NCI-H187 treated with DMSO at 0.1 percent for 48 hours (cell line): ENCODE measurements around the gene GRM4.
A peak's percentile ranks its signal among the peaks of the same experiment; 100 is the strongest.

Experiments
- DNase-seq: peaks from one replicate; lab custom pipeline; 2025; lab: John Stamatoyannopoulos, UW

Gene GRM4

DNA sequence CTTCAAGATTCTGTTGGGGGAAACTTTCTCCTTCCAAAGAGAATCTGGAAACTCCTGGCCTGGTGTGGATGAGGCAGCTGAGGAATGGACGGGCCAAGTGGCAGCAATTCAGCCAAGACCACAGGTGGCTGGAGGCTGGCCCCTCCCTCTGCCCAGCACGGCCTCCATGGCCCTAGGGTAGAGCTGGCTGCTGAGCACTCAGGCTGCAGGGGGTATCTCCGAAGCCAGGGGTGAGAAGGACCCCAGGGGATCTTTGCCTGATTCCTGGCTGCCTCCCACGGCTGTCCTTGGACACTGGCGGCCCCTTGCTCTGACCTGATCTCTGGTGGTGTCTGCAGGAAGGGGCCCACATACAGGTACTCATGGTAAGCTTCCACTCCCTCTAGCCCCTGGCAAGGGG is 39.0 kb downstream of the GRM4 start:
- DNase-seq = no peak

DNA sequence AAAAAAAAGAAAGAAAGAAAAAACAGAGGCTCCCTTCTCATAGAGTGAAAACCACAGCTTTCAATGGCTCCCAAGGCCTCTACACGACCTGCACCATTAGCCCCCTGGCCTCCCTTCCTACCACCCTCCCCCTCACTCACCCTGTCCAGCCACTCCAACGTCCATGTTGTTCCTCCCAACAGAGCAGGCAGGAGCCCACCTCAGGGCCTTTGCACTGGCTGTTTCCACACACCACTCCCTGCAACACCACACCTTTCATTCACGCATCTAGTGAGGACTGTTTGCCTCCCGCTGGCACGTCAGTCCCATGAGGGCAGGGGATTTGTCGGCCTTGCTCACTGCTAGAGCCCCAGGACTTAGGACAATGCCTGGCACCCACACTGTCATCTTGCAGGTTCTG is 39.5 kb downstream of the GRM4 start:
- DNase-seq = no peak

DNA sequence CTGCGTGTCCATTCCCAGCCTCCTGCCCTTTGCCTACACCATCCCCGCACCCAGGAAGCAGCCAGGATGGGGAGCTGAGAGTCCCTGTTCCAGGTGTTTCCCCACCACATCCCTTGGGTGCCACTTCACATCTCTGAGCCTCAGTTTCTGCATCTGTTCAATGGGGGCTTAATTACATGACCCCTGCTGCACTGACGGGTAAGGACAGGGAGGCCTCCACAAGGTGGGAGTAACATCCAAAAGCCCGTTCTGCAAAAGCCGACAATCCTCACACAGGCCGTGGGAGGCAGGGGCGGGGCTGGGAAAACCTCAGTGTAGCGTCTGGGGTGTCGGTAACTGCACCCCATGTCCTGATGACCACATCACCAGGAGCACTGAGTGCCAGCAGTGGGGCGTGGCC is 41.3 kb downstream of the GRM4 start:
- no peak for DNase-seq

DNA sequence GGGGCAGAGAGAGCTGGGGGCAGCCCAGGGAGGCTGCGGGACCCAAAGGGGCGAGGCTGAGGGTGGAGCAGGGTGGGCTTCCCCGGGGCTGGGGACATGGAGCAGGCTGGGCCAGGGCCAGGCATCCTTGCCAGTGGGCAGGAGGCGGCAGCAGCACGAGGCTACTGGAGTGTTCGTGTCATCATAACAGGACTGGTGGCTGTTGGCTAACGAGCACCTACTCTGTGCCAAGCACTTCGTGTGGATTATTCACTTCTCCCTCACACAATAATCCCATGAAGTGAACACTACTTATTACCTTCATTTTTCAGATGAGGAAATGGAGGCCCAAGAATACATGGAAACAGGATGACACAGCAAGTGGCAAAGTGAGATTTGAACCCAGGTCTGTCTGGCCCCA is 41.7 kb downstream of the GRM4 start:
- DNase-seq = no peak

DNA sequence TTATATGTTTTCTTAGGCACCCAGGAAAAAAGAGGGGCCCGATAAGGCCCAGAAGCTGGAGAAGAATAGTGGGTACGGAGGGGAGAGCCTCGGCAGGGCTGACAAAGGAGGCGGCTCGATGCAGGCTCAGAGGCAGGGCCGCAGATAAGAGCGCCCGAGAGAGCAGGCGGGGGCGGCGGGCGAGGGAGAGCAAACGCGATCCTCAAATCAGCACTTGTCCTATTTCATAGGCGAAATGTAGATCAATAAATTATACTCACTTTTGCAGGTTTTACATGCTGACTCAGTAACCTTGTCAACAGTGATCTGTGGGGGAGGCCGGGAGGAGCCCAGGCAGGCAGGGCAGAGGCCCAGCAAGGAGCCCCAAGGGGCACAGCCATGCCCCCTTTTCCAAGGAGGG is 42.6 kb downstream of the GRM4 start:
- no peak for DNase-seq

DNA sequence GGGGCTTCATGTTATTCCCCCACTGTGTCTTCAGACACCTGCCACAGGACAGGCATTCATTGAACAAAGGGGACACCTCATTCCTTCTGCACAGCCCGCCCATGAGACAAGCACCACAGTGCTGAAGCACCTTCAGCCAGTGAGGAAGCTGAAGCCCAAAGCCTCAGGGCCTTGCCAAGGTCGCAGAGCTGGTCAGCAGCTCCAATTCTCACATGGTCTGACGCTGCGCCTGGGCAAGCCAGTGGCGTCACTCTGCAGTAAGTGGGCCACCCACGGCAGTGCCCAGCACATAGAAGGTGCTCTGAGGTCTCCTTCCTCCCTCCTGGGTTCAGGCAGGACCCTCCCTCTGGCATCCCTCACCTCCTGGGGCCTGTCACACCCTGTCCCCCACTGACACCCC is 43.2 kb downstream of the GRM4 start:
- DNase-seq = no peak

DNA sequence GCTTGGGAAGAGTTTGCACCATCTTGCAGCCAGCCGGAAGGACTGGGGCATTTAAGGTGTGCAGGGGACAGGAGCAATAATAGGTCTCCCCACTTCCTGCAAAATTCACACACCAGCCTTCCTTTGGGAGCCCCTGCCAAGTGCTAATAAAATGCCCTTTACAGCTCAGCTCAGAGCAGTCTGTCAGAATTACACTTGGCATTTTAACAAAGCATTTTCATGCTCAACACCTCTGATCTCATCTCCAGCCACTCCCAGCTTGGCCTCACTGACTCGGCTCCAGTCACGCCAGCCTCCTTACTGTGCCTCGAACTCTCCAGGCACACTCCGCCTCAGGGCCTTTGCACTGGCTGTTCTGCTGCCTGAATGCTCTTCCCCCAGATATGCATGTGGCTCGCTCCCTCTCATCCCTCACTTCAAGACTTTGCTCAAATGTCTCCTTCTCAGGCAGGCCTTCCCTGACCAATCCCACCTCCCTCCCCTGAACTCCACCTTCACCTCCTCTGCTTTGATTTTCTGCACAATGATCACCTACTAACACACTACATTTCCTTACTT is 43.7 kb downstream of the GRM4 start:
- no peak for DNase-seq

DNA sequence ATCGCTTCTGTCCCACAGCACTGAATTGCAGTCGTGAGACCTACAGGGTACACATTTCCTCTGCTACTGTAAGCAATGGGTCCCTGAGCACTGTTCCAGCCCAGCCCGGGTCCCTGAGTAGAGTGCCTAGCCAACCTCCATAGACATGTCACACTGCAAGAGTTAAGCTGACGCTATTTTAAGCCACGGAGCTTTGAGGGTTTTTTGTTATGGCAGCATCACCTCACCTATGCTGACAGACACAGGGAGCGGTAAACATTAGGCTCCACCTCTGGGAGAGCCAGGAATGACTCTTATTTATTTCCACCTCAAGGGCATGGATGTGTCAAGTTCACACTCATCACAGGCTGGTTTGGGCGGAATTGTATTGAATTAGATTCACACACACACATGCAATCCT is 45.1 kb downstream of the GRM4 start:
- no peak for DNase-seq

DNA sequence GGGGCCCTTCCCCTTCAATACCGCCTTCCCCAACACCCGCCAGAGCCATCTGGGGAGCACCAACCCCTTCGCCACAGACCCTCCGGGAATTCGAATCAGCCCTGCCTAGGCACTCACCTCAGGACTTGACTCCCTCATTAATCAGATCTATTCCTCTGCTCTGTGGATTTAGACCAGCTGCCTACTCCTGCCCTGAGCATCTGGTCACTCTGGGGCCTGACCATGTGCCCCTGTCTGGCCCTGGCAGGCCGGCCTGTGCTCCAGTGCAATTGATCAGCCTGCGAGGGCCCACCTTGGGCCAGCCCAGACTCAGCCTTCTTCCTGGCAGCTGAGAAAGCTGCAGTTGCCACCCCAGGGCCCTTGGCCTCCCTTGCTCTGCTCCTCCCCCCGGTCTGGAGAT is 46.0 kb downstream of the GRM4 start:
- no peak for DNase-seq

DNA sequence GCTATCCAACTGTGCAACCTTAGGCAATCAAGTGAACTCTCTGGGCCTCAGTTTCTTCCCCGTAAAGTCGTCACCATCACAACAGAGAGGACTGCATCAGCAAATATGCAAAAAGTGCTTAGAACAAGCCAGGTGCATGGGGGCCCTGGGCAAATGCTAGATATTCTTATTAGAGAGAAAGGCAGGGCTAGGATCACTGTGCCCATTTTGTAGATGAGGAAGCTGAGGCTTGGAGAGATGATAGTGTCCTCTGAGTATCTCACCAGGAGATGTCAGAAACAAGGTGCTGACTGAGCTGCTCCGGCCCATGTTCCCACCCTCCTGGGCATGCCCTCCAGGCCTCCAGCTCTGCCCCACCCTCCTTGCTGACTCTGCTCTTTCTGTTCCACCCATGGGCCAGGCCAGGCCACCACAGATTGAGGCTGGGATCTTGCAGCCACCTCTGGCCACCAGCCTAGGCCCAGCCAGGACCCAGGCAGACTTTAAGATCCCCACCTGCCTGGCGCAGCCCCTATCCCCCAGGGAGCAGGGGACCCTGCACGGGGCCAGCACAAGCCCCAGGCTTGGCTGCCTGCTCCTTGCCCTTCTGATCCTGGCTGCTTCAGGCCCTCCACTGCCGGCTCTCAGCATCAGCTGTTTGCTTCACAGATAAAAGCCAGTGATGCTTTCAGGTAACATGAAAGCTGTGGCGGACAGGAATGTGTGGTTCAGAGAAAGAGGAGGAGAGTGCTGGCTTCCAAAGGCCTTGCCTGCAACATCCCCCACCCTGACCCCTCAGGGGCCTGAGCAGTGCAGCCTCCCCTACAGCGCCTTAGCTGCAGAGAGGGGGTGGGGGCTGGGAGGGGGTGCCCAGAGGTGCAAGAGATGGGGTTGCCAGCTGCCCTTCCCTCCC is 47.6 kb downstream of the GRM4 start:
- DNase-seq = no peak

DNA sequence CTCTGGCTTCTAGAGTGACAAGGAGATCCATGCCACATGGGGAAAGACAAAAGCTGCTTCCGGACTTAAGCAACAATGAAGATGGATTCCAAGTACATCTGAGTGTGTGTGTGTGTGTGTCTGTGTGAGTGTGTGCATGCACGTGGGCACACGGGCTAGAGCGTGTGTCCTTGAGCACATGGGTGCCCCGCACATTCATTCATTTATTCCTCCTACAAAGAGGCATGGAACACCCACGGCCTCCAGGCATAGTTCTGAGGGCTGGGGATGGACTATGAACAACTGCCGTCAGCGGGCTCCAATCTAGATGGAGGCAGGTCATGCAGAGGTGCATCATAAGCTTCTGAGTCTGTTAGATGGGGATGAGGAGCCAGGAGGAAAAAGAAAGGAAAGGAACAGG is 49.1 kb downstream of the GRM4 start:
- no peak for DNase-seq

DNA sequence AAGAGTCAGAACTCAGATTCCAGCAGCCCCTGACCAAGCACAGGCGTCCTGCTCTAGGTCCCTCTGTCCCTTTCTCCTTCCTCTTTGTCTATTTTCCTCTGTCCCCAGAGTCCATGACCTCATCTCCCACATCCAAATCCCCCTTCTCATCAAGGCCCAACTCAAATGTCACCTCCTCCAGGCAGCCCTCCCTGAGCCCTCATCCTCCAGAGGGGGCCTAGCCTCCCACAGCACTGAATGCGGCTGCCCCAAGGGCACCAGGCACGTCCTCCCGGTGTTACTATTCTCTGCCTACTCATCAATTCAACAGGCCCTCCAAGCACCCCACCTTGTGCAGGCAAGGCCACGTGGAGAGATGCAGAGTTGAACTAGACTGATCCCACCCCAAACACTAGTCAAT is 49.7 kb downstream of the GRM4 start:
- no peak for DNase-seq

DNA sequence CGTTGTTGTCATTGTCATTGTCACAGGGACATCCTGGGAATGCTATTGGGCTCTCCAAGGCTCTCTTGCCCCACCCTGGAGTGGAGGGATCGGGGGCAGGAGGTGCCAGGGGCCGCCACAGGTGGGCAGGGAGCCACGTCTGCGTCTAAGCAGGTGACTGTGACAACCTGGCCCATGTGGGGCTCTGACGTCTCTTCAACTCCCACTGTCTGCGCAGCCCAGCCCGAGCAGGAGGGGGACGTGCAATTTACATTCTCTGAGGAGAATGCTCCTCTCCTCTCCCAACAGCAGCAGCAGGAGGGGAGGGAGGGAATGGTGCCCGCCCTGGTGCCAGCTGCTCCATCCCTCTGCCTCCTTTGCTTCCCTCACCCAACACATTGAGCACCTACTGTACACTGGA is 50.1 kb downstream of the GRM4 start:
- no peak for DNase-seq

DNA sequence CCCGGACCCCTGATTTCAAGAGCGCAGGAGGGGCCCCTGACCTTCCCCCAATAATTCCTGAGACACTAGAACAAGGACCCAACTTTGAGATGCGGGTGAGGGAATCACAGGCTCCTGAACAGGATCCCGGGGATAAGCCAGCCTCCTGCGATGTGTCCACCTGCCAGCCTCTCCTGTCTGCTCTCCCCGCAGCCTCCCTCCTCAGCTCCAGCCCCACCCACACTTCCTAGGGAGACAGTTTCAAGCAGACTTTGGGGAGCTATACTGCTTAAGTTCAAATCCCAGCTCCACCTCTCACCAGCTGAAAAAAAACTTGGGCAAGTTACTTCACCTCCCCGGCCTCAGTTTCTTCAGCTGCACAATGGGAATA is 50.8 kb downstream of the GRM4 start:
- no peak for DNase-seq

DNA sequence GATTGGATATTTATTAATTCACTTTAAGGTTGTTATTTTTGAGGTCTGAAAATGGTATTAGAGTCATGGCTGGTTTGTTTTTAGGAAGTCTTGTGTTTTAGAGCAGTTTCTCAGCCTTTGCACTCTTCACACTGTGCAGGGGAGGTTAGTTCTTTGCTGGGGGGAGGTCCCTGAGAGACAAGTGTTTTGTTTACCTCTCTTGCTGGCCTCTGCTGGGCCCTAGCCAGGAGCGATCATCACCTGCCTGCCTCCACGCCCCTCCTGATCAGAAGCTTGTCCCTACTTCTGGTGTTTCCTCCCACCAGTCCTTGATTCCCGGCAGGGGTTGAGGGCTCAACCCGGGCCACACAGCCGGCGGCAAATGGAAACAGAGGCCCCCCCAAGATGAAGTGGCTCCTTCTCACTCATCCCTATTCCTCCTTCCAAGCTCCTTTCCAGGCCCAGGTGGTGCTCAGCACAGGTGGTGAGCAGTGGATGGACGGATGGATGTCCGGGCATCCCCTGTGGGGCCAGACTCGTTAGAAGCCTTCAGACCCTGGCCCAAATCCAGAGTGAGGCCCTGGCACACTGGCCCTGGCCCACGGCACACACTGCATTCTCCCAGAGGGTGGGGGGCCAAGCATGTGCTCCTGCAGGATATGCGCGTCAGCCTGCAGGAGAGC is 51.3 kb downstream of the GRM4 start:
- peak; percentile 46 for DNase-seq

DNA sequence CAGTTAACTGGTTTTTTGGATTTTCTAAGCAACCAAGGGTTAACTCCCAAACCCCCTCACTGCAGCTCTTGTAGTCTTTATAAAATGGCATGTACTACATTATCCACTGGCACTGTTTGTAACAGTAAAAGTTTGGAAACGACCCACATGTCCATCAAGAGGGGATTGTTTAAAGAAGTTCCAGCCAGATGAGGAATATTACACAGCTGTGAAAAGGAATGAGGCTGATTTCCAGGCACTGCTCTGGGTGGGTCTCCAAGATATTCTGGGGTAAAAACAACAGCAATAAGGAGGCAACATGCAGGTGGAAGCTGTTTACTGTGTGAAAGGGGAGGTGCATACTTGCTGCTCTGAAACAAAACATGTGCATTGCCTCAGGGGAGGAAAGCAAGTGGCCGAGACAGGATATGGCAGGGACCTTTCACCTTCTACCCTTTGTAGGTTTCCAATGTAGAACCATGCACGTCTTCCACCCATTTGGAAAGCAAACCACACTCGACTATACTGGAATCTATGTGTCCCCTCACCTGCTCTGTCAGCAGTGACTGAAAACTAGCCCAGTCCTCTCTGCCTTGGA is 51.9 kb downstream of the GRM4 start:
- DNase-seq = no peak

DNA sequence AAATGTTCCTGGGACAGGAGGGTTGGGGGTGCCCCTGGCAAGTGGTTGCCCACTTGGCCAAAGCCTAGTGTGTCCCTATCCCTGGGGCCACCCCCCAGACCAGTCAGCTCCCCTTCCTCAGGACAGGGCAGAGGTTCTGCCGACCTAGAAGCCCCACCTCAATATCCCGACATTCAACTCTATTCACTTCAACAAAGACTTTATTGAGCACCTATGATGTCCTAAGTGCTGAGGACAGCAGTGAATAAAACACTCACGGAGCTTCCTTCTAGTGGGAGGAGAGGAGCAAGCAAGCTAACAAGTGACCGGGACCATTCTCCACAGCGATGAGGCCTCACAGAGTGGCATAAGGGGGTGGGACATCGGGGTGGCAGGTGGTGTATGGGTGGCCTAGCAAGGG is 52.7 kb downstream of the GRM4 start:
- no peak for DNase-seq

DNA sequence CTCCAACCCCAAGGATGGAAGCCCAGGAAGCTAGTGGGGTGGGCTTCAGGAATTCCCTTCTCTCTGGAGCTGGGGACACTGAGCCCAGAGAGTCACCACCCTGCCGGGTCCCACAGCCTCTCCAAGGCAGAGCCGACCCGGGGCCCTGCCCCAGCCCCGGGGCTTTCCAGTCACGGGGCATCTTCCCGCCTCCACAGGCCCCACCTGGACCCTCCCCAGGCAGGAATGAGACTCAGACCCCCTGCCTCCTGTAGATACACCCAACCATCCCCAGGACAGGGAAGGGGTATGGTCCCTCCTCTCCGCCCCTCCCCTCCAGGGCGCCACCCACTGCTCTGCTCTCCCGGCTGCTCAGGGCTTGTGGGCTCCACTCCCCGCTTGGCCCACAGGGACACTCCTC is 53.3 kb downstream of the GRM4 start:
- DNase-seq = no peak

DNA sequence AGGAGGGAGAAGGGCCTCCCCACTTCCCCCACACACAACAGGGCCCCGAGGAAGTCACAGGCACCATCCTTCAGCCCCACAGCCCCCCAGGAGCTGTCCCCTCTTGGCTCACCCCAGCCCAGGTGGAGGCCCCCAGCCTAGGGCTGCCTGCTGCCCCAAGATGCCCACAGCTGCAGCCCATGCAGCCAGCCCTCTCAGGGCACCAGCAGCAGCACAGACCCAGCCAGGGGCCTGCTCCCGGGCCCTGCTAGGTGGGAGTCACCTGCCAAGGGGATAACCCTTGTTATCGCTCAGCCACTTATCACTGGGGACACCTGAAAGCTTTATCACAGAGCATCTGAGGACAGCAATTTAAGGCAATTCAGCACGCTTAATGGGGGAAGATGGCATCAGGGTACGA is 55.0 kb downstream of the GRM4 start:
- no peak for DNase-seq

DNA sequence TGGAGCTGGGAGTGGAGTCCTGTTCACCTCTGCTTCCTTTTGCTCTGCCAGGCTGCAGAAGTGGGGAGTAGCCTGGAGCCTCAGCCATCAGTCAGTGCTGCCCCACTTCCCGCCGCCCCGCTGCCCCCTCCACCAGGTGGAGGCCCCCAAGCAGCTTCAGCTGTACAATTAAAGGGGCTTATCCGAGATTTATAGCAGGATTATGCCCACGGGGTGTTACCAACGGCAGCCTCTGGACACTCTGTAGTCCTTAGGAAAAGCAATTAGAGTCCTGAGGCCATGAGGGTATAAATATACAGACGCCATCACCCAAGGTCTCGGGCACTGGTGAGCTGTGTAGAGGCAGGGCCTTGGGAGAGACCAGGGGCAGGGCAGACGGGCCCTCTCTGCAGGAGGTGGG is 55.4 kb downstream of the GRM4 start:
- DNase-seq = no peak

DNA sequence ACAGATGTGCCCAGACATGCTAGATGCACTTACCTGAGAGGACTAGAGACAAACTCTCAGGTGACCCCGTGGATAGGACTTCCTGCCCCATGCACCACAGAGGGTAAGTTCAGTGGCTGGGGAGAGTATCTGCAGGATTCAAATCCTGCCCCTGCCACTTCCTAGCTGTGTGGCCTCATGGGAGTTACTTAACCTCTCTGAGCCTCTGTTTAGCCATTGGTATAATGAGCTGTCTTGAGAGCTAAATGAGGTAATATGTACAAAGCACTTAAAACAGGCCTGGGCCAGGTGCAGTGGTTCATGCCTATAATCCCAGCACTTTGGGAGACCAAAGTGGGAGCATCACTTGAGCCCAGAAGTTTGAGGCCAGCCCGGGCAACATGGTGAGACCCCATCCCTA is 59.3 kb downstream of the GRM4 start:
- DNase-seq = no peak

DNA sequence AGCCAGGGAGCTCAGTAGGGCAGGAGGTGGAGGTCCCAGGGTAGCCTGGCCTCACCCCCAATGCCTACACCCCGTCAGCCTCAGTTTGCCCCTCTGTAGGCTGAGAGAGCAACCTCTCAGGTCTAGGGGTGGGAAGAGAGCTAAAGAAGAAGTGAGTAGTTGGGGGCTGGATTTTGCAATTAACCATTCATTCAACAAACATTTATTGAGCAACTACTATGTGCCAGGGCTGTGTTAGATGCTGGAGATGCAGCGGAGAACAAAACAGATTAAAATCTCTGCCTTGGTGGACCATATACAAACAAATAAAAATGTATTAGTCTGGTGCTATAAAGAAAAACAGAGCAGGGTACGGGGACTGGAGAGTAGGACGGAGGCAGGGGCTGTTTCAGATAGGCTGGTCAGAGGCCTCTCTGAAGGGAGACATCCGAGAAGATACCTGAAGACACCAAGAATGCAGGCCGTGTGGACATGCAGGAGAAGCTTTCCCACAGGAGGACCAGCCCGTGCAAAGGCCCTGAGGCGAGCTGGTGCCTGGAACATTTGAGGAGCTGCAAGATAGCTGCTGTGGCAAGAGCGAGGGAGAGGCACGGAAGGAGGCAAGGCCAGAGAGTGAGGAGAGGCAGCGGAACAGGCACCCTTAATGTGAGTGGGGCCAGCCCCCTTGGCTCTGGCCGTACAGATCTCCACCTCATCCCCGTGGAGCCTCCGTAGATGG is 60.3 kb downstream of the GRM4 start:
- no peak for DNase-seq
